Activated naive CD8-positive, alpha-beta T cell treated with anti-CD3 and anti-CD28 coated beads, Interleukin-2, amount 10 ng/mL, durations not matched to agents 7 days and 5 days (primary cell): Measurements from ENCODE around the gene ALKAL2. TPM values are rescaled to one million over a fixed set of nuclear protein-coding genes. Genes with fewer than 3 reads are reported as not detected.

Experiments
- ATAC-seq: fragments of 150-1000 bp; cut with Tn5 transposase; one replicate; pipeline ENCODE4 v1.10.0; 2021; ENCODE audit warnings: low read depth, moderate library complexity
- POLR2A ChIA-PET: fragments of 350-600 bp; sonication (Branson Sonifier 250); formaldehyde crosslinking; loops from one replicate; lab custom pipeline; 2021; ENCODE audit warnings: antibody characterized with exemption; lab: Charles Lee
- DNase-seq: peaks from one replicate; pipeline ENCODE4 v3.0.0; 2021
- H3K27ac Mint-ChIP-seq: one replicate; pipeline ENCODE4 v1.8.0; 2022; ENCODE audit warnings: mild to moderate bottlenecking, mixed read lengths
- H3K27me3 Mint-ChIP-seq: one replicate; pipeline ENCODE4 v1.8.0; 2022; ENCODE audit warnings: mild to moderate bottlenecking, moderate library complexity, mixed read lengths
- H3K36me3 Mint-ChIP-seq: one replicate; pipeline ENCODE4 v1.8.0; 2021; ENCODE audit warnings: mild to moderate bottlenecking, mixed read lengths
- H3K4me1 Mint-ChIP-seq: one replicate; pipeline ENCODE4 v1.8.0; 2021; ENCODE audit warnings: mixed read lengths
- H3K4me3 Mint-ChIP-seq: one replicate; pipeline ENCODE4 v1.8.0; 2022; ENCODE audit warnings: mild to moderate bottlenecking, moderate library complexity, mixed read lengths
- H3K9me3 Mint-ChIP-seq: one replicate; pipeline ENCODE4 v1.8.0; 2021; ENCODE audit warnings: mixed read lengths
- total RNA-seq, 2 experiments: library from RNA; stranded (reverse); gene quantifications; one replicate each; pipeline ENCODE4 v1.2.3, GENCODE V29; 2021

The ALKAL2 gene
- total RNA-seq, 2 experiments from 2014 or later, result not detected

DNA sequence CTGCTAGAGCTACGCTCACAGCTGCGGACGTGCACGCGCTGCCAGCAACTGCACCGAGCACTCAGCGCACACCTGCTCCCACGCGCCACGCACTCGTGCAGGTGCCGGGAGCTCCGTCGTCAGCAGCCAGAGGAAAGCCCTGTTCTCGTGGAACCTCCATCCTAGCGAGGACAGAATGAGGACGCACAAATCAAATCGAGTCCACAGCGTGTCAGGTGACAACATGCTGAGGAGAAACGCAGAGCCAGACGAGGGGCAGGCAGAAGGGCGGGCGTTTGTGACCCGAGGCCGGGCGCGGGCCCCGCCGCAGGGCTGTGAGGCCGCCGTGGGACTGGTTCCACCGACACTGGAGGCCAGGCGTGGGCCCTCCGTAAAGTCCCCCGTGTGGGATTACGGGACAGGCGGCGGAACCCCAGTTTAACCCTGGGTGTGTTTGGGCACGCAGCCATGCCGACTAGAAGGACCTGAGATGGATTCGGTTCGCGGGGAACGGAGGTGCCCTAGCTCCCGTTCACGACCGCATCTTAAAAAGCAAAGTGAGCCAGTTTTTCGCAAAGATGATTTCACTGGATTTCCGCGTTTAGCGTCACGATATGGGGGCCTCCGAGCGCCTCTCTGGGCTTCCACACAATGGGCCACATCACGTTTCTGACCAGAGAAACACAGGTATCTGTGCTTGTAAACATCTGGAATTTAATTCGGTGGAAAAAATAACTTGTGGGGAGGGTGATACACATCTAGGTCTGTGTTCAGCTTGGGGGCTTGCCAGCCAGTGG lies 26.9 kb upstream of the ALKAL2 start:
- Mint-ChIP-seq H3K27ac (no peak overlapping the region), H3K27me3 (peaks cover 3% of the 10 kb centered on the region), H3K36me3 (no peaks in the 10 kb centered on the region), H3K4me3 (no peak overlapping the region), H3K4me1 (peaks cover 16% of the 10 kb centered on the region), H3K9me3 (peaks cover 5% of the 10 kb centered on the region)
- ATAC-seq (no peak), DNase-seq (no peak)
- POLR2A ChIA-PET, result no interaction called here

GRCh38 chr2:313991-314390 lies 26.1 kb upstream of the ALKAL2 start:
- no peak overlapping the region for H3K27ac Mint-ChIP-seq
- peaks cover 16% of the 10 kb centered on the region for H3K4me1 Mint-ChIP-seq
- H3K9me3 Mint-ChIP-seq, result peaks cover 4% of the 10 kb centered on the region
- no peaks in the 10 kb centered on the region for H3K36me3 Mint-ChIP-seq
- no peak overlapping the region for H3K4me3 Mint-ChIP-seq
- no peak for DNase-seq
- no peak for ATAC-seq
- H3K27me3 Mint-ChIP-seq, result peaks cover 3% of the 10 kb centered on the region
- POLR2A ChIA-PET, result no interaction called here

GRCh38 chr2:310994-311393 lies 23.1 kb upstream of the ALKAL2 start:
- H3K4me3 Mint-ChIP-seq, result no peak overlapping the region
- DNase-seq, result no peak
- H3K27me3 Mint-ChIP-seq, result peaks cover 3% of the 10 kb centered on the region
- no peak overlapping the region for H3K27ac Mint-ChIP-seq
- no peak for ATAC-seq
- H3K9me3 Mint-ChIP-seq, result no peaks in the 10 kb centered on the region
- no peaks in the 10 kb centered on the region for H3K36me3 Mint-ChIP-seq
- POLR2A ChIA-PET, result no interaction called here
- no peaks in the 10 kb centered on the region for H3K4me1 Mint-ChIP-seq

DNA sequence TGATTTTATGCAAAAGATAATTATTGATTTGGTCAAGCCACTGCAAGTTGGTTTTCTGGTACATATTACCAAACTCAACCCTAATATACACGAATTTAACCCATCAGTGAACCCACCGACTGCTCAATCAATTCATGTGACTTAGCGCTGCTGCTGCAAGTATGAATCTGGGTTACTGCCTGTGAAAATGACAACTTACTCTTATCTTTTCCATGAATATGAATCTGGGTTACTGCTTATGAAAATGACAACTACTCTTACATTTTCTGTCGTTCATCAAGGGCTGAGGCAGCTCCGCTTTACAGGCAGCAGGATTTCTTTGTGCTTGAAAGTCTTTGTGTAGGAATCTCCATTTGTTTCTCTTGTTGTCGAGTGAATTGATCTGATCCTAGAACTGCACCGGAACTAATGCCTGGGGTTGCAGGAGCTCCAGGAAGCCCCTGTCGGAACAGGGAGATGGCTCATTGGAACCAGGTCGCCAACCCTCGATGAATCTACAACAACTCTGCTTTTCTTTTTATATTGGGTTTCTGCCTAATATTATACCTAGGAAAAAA lies 22.1 kb upstream of the ALKAL2 start:
- no peak for ATAC-seq
- H3K36me3 Mint-ChIP-seq, result no peaks in the 10 kb centered on the region
- H3K4me3 Mint-ChIP-seq, result no peak overlapping the region
- no peak for DNase-seq
- H3K27me3 Mint-ChIP-seq, result peaks cover 3% of the 10 kb centered on the region
- H3K4me1 Mint-ChIP-seq, result no peaks in the 10 kb centered on the region
- no peak overlapping the region for H3K27ac Mint-ChIP-seq
- no peaks in the 10 kb centered on the region for H3K9me3 Mint-ChIP-seq
- POLR2A ChIA-PET, result no interaction called here

GRCh38 chr2:309148-309953 lies 21.5 kb upstream of the ALKAL2 start:
- no peak for DNase-seq

DNA sequence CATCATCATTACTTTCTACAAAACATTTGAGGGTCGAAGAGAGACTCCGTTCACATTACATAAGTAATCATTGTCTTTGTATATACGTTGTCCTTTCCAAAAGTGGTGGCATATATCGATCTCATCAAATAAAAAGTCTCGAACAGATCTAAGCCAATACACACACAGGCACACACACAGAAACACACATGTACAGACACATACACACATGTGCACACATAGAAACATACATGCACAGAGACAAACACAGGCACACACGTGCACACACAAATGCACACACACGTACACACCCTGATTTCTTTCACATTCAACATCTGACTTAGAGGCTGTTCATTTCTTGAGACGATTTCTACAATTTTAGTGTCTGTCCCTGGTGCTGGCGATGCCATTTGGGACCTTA lies 17.5 kb upstream of the ALKAL2 start:
- DNase-seq, result no peak
- H3K9me3 Mint-ChIP-seq, result peaks cover 3% of the 10 kb centered on the region
- no peaks in the 10 kb centered on the region for H3K4me1 Mint-ChIP-seq
- no peak for ATAC-seq
- POLR2A ChIA-PET, result no interaction called here
- H3K27me3 Mint-ChIP-seq, result peaks cover 6% of the 10 kb centered on the region
- H3K27ac Mint-ChIP-seq, result no peak overlapping the region
- H3K4me3 Mint-ChIP-seq, result no peak overlapping the region
- no peaks in the 10 kb centered on the region for H3K36me3 Mint-ChIP-seq

More at GRCh38 chr2:309148-309953, 21.5 kb upstream of the ALKAL2 start:
- H3K9me3 Mint-ChIP-seq, result no peaks in the 10 kb centered on the region
- H3K4me1 Mint-ChIP-seq, result no peaks in the 10 kb centered on the region
- no peak for ATAC-seq
- H3K4me3 Mint-ChIP-seq, result no peak overlapping the region
- POLR2A ChIA-PET, result no interaction called here
- H3K36me3 Mint-ChIP-seq, result no peaks in the 10 kb centered on the region
- H3K27ac Mint-ChIP-seq, result no peak overlapping the region
- peaks cover 3% of the 10 kb centered on the region for H3K27me3 Mint-ChIP-seq

DNA sequence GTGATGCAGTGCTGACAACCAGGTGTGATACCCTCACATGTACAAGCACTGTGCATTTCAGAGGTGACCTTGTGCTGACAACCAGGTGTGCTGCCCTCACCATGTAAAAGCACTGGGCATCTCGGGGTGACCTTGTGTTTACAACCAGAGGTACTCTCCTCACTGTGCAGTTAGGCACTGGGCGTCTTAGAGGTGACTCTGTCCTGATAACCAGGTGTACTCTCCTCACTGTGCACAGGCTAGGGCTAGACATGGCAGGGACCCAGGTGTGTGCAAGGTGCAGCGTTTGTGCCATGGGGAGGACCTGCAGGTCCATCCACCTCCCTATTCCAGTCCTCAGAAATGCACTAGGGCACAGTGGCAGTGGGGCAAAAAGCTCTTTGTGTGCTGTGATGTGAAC lies 8.5 kb upstream of the ALKAL2 start:
- Mint-ChIP-seq H3K27me3 (peaks cover 14% of the 10 kb centered on the region), H3K4me1 (no peaks in the 10 kb centered on the region), H3K36me3 (no peaks in the 10 kb centered on the region), H3K9me3 (peaks cover 3% of the 10 kb centered on the region), H3K27ac (no peak overlapping the region), H3K4me3 (no peak overlapping the region)
- no peak for DNase-seq
- POLR2A ChIA-PET, result no interaction called here
- ATAC-seq, result no peak

DNA sequence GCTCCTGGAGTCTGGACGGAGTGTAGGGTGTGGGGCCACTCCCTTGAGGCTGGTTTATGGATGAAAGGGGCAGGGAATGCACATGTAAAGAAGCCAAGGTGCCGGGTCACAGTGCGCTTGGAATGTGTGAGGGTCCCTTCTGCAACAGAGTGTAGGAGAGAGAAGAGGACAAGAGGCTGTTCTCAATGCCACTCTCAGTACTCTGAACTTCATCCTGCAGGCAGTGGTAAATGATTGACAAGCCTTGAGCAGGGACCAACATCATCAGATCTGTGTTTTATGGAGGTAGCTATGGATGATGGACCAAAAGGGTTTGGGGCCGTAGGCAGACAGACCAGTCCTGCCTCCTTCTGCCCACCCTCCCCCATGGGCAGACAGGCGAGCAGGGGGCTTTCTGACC lies 7.2 kb upstream of the ALKAL2 start:
- no peak for DNase-seq

DNA sequence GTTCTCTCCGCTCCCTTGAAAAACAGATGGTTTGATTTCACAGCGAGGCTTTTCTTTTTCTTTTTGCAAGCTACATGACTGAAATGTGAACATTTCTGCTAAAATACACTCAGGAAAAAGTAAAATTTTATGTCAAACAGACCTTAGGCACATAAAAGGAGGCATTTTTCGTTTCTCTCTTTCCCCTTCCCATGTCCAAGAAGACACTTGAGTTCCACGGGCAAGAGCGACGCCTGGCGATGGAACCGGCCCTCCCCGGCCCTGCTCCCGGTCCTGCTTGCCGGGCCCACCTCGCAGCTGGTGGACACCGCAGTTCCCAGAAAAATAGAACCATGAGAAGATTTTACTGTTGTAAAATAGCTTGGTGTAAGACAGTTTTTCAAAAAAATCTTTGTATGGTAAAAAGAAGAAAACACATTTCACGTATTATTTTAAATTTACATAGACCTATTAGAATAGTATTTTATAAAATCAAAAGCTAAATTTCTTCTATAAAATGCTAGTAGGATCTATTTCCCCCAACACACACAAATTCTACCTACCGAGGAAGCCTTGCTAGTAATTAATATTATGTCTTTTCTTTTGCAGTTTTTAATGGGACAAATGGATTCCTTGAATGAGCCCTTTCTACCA lies 2.3 kb upstream of the ALKAL2 start:
- ATAC-seq (peak; percentile 52), DNase-seq (peak; percentile 55)
- Mint-ChIP-seq H3K9me3 (no peaks in the 10 kb centered on the region), H3K27me3 (peaks cover 42% of the 10 kb centered on the region), H3K4me1 (peaks cover 1% of the 10 kb centered on the region), H3K27ac (no peak overlapping the region), H3K4me3 (peak overlapping the region; percentile 60), H3K36me3 (no peaks in the 10 kb centered on the region)
- POLR2A ChIA-PET, result no interaction called here

More for the DNA sequence above, 7.2 kb upstream of the ALKAL2 start:
- no peaks in the 10 kb centered on the region for H3K36me3 Mint-ChIP-seq
- no peak overlapping the region for H3K27ac Mint-ChIP-seq
- no peak overlapping the region for H3K4me3 Mint-ChIP-seq
- H3K9me3 Mint-ChIP-seq, result no peaks in the 10 kb centered on the region
- H3K4me1 Mint-ChIP-seq, result no peaks in the 10 kb centered on the region
- no peak for ATAC-seq
- H3K27me3 Mint-ChIP-seq, result peaks cover 25% of the 10 kb centered on the region
- POLR2A ChIA-PET, result no interaction called here

GRCh38 chr2:289362-290089 lies 1.6 kb upstream of the ALKAL2 start:
- Mint-ChIP-seq H3K4me1 (peaks cover 1% of the 10 kb centered on the region), H3K27me3 (peaks cover 42% of the 10 kb centered on the region), H3K27ac (no peak overlapping the region), H3K9me3 (no peaks in the 10 kb centered on the region), H3K36me3 (no peaks in the 10 kb centered on the region), H3K4me3 (peak overlapping the region; percentile 60)
- ATAC-seq, result no peak
- DNase-seq, result peak; percentile 42
- POLR2A ChIA-PET, result no interaction called here

- ATAC-seq (no peak), DNase-seq (no peak)
- H3K9me3 Mint-ChIP-seq, result no peaks in the 10 kb centered on the region
- H3K27ac Mint-ChIP-seq, result no peak overlapping the region
- H3K4me3 Mint-ChIP-seq, result peak overlapping the region; percentile 28
- peaks cover 1% of the 10 kb centered on the region for H3K4me1 Mint-ChIP-seq
- POLR2A ChIA-PET, result no interaction called here
- H3K27me3 Mint-ChIP-seq, result peaks cover 42% of the 10 kb centered on the region
- no peaks in the 10 kb centered on the region for H3K36me3 Mint-ChIP-seq
Measured at GRCh38 chr2:288758-289361, 969 bp upstream of the ALKAL2 start.

DNA sequence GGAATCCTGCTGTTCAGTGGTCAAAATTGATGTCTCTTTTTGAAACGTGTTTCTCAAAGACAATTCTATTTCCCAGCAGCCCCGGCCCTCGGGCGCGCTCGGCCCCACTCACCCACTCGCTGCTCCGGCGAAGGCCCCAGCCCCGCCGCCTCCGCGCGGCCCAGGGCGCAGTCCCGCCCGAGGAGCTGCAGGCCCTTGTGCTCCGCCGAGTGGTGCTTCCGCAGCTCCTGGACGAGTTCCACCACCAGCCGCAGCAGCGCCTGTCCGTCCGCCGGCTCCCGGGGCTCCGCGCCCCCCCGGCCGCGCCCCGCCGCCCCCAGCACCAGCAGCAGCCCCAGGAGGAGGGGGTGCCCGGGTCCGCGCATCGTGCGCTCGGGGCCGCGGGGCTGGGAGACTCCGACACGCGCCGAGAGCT lies 413 bp downstream of the ALKAL2 start:
- H3K4me1 Mint-ChIP-seq, result peaks cover 1% of the 10 kb centered on the region
- DNase-seq (peak; percentile 38), ATAC-seq (peak; percentile 47)
- no peak overlapping the region for H3K4me3 Mint-ChIP-seq
- peaks cover 42% of the 10 kb centered on the region for H3K27me3 Mint-ChIP-seq
- H3K27ac Mint-ChIP-seq, result no peak overlapping the region
- no peaks in the 10 kb centered on the region for H3K9me3 Mint-ChIP-seq
- H3K36me3 Mint-ChIP-seq, result peaks cover 3% of the 10 kb centered on the region
- POLR2A ChIA-PET, result no interaction called here
